LNCaP clone FGC (cell line): Measurements from ENCODE around the gene ACACB.

Source experiments
- DNase-seq: peaks from one replicate; pipeline ENCODE4 v3.0.0-alpha.2; 2011; ENCODE audit warnings: low read depth
- H3K4me3 ChIP-seq: 2 replicates; pipeline ENCODE4 v1.5.1; 2011; ENCODE audit warnings: mild to moderate bottlenecking, low read depth, low read length, control low read depth
- CTCF ChIP-seq: IDR thresholded peaks from 2 replicates; pipeline ENCODE4 v1.5.1; 2012; ENCODE audit warnings: mild to moderate bottlenecking; ENCODE audit not compliant: control insufficient read depth, insufficient read depth; ENCODE audit errors: extremely low read depth

Gene ACACB

GRCh38 chr12:109097435-109098182 lies 18.8 kb upstream of the ACACB start, which contains the start of gene UNG:
Gene UNG, plus strand, starts transcription at chr12:109097597. Its CDS starts 83 bp downstream, at chr12:109097680.
- H3K4me3 ChIP-seq = peak within 1 kb of the TSS; percentile 87
- DNase-seq = peak; percentile 79

GRCh38 chr12:109098183-109098604 lies 18.2 kb upstream of the ACACB start:
- TF ChIP-seq CTCF = no peak
- H3K4me3 ChIP-seq = peak overlapping the region; percentile 87
- no peak for DNase-seq

More at GRCh38 chr12:109097435-109098182, 18.8 kb upstream of the ACACB start, which contains the start of gene UNG:
- TF ChIP-seq CTCF = no peak

- TF ChIP-seq CTCF = no peak
- H3K4me3 ChIP-seq = peak overlapping the region; percentile 87
- DNase-seq = no peak
Measured at GRCh38 chr12:109098651-109099050, 17.7 kb upstream of the ACACB start.

GRCh38 chr12:109099431-109100020 lies 16.9 kb upstream of the ACACB start:
- H3K4me3 ChIP-seq = peak overlapping the region; percentile 87
- no peak for TF ChIP-seq CTCF
- DNase-seq = no peak

- TF ChIP-seq CTCF = no peak
- DNase-seq = no peak
Measured at GRCh38 chr12:109100741-109101140, 15.6 kb upstream of the ACACB start.

GRCh38 chr12:109102491-109102890 lies 13.9 kb upstream of the ACACB start:
- TF ChIP-seq CTCF = no peak
- H3K4me3 ChIP-seq = no peak overlapping the region
- DNase-seq = no peak

More at GRCh38 chr12:109100741-109101140, 15.6 kb upstream of the ACACB start:
- no peak overlapping the region for H3K4me3 ChIP-seq
